Measurements from ENCODE around the gene NAT14. TPM values are rescaled to one million over a fixed set of nuclear protein-coding genes. Genes with fewer than 3 reads are reported as not detected.

Gene NAT14
- polyA plus RNA-seq, 1 experiment: 19.4 TPM

DNA sequence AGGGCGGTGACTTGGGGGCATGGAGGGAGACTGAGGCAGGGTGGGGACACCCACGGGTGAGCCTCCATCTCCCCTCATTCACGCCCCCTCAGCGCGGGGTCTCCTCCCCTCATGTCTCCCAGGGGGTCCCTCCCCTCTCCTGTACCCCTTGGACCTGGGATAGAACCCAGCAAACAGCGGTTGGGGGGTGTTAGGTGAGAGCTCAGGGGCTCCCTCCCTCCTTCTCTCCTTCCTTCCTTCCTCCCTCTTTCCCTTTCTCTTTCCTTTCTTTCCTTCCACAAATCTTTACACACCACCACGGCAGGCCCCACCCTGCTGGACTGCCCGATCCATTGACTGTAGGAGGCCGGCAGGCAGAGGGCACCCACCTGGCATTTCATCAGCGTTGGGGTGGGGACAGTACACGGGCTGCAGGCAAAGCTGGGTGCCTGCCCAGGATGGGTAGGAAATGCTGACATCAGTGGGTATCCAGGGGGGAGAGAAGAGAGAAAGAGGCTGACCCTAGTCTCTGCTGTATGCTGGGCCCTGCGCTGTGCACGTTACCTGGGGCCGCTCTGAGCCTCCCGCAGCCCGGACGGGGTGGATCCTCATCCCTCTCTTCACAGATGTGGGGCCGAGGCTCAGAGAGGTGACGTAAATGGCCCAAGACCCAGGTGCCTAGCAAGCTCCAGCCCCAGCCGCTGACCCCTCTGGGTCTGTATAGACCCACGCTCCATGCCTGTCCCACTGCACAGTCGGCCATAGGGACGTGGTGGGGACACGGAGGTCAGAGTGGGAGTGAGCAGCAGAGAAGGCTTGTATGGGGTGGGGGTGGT is 6.8 kb downstream of the NAT14 start:
- TF ChIP-seq, protein P1, sequence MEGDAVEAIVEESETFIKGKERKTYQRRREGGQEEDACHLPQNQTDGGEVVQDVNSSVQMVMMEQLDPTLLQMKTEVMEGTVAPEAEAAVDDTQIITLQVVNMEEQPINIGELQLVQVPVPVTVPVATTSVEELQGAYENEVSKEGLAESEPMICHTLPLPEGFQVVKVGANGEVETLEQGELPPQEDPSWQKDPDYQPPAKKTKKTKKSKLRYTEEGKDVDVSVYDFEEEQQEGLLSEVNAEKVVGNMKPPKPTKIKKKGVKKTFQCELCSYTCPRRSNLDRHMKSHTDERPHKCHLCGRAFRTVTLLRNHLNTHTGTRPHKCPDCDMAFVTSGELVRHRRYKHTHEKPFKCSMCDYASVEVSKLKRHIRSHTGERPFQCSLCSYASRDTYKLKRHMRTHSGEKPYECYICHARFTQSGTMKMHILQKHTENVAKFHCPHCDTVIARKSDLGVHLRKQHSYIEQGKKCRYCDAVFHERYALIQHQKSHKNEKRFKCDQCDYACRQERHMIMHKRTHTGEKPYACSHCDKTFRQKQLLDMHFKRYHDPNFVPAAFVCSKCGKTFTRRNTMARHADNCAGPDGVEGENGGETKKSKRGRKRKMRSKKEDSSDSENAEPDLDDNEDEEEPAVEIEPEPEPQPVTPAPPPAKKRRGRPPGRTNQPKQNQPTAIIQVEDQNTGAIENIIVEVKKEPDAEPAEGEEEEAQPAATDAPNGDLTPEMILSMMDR (IDR thresholded peaks at IDR 0.05; ENCODE audit: low read depth, low read length): no peak
- H3K27ac ChIP-seq (ENCODE audit: low read depth, low read length): no peak overlapping the region
- H3K9me3 ChIP-seq (ENCODE audit: control insufficient read depth, insufficient read depth, low read length): no peaks in the 10 kb centered on the region
- H3K4me3 ChIP-seq (ENCODE audit: low read depth, low read length): no peak overlapping the region
- DNase-seq (ENCODE audit: low read depth, low spot score): no peak
- ChIA-PET CTCF (interaction anchor here (7.6 to 8.4 kb wide), 2 partner anchors 13 to 24 kb away, joined by 62 to 69 read pairs; no protein-coding TSS in a partner anchor), POLR2A (interaction anchor here (1.0 kb wide), 1 partner anchor 30 kb away, joined by 3 read pairs; no protein-coding TSS in a partner anchor)
- no peaks in the 10 kb centered on the region for H3K27me3 ChIP-seq (ENCODE audit: control insufficient read depth, insufficient read depth, low read length)

DNA sequence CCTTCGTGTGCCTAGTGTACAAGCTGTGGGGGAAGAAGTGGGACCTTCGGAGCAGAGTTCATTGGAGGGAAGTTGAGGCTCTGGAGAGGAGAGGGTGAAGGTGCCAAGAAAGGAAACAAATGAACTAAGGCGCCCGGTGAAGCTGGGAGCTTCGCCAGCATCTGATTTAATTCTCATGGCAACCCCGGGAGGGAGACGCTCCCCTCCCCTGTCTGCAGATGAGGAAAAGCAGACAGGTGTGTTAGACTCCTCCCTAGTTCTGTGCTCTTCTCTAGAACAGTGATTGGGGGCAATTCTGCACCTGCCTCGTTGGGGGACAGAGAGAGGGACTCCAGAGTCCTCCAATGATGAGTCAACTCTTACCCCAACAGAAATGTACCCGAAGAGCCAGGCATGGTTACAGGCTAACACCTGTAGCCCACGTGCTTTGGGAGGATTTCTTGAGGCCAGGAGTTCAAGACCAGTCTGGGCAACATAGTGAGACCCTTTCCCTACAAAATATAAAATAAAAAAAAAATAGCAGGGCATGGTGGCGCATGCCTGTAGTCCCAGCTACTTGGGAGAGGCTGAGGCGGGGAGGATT is 7.5 kb downstream of the NAT14 start:
- ChIA-PET POLR2A (no interaction called here), CTCF (interaction anchor here (7.6 to 8.4 kb wide), 2 partner anchors 12 to 24 kb away, joined by 62 to 69 read pairs; no protein-coding TSS in a partner anchor)
- Histone ChIP-seq H3K4me3 (ENCODE audit: low read depth, low read length) (no peak overlapping the region), H3K9me3 (ENCODE audit: control insufficient read depth, insufficient read depth, low read length) (no peaks in the 10 kb centered on the region), H3K27me3 (ENCODE audit: control insufficient read depth, insufficient read depth, low read length) (no peaks in the 10 kb centered on the region), H3K27ac (ENCODE audit: low read depth, low read length) (no peak overlapping the region)
- no peak for DNase-seq (ENCODE audit: low read depth, low spot score)
- TF ChIP-seq, protein P1 (IDR thresholded peaks at IDR 0.05; ENCODE audit: low read depth, low read length): no peak

DNA sequence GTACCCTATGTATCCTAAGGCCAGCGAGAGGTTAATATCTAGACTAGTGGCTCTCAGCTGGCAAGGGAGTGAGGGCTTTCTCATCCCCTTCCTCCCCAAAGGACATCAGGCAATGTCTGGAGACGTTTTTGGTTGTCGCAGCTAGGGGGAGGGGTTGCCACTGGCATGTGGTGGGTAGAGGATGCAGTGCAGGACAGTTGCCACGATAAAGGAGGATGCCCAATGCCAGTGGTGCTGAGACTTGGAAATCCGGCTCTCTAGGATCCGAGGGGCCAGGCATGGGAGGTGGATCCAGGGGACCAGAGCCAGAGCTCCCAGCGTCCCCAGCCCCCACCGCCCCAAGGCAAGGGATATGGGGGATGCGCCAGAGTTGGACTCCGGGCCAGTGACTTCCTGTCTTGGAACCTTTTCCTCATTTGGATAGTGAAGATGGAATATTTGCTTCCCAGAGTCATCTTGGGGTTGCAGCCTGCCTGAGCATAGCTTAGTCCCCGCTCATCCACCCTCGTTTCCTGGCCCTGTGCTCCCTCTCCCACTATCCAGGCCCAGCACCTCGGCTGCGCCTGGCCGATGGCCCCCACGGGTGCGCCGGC is 8.2 kb downstream of the NAT14 start:
- H3K27me3 ChIP-seq (ENCODE audit: control insufficient read depth, insufficient read depth, low read length): no peaks in the 10 kb centered on the region
- no peak for DNase-seq (ENCODE audit: low read depth, low spot score)
- TF ChIP-seq, protein P1 (IDR thresholded peaks at IDR 0.05; ENCODE audit: low read depth, low read length): no peak
- ChIA-PET POLR2A (interaction anchor here (0.6 to 1.3 kb wide), 2 partner anchors 9 to 11 kb away, joined by 3 to 4 read pairs; partner anchors contain the start of gene NAT14), CTCF (interaction anchor here (7.6 to 8.4 kb wide), 2 partner anchors 11 to 25 kb away, joined by 62 to 69 read pairs; no protein-coding TSS in a partner anchor)
- H3K4me3 ChIP-seq (ENCODE audit: low read depth, low read length): peak overlapping the region; percentile 45
- peak overlapping the region; percentile 73 for H3K27ac ChIP-seq (ENCODE audit: low read depth, low read length)
- no peaks in the 10 kb centered on the region for H3K9me3 ChIP-seq (ENCODE audit: control insufficient read depth, insufficient read depth, low read length)

DNA sequence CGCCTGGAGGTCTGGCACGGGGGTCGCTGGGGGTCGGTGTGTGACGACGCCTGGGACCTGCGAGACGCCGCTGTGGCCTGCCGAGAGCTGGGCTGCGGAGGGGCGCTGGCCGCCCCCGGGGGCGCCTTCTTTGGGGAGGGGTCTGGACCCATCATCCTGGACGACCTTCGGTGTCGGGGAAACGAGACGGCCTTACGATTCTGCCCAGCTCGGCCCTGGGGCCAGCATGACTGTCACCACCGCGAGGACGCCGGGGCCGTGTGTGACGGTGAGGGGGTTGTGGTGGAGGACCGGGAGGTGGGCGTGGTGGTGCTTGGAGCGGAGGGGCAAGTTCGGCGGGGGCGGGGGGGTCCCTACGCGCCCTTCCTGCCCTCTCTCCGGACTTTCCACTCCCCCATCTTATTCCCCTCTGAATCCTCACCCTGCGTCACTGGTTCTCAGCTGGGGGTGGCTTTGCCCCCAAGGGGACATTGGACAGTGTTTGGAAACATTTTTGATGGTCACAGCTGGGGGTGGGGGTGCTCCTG is 8.7 kb downstream of the NAT14 start:
- TF ChIP-seq, protein P1 (IDR thresholded peaks at IDR 0.05; ENCODE audit: low read depth, low read length): no peak
- no peaks in the 10 kb centered on the region for H3K27me3 ChIP-seq (ENCODE audit: control insufficient read depth, insufficient read depth, low read length)
- peak overlapping the region; percentile 73 for H3K27ac ChIP-seq (ENCODE audit: low read depth, low read length)
- no peaks in the 10 kb centered on the region for H3K9me3 ChIP-seq (ENCODE audit: control insufficient read depth, insufficient read depth, low read length)
- ChIA-PET CTCF (interaction anchor here (1.6 to 8.4 kb wide), 3 partner anchors 11 to 113 kb away, joined by 3 to 69 read pairs (median 62); no protein-coding TSS in a partner anchor), POLR2A (interaction anchor here (0.6 to 1.7 kb wide), 5 partner anchors 9 to 106 kb away, joined by 3 to 6 read pairs (median 3); partner anchors contain the start of genes FIZ1 and NAT14)
- DNase-seq (ENCODE audit: low read depth, low spot score): no peak
- H3K4me3 ChIP-seq (ENCODE audit: low read depth, low read length): peak overlapping the region; percentile 45
